Stimulated activated CD8-positive, alpha-beta memory T cell treated with anti-CD3 and anti-CD28 coated beads, Interleukin-12 subunit alpha, Interleukin-12 subunit beta, amount 100 ng/mL, for 4 hours (primary cell): ENCODE results near the gene AGBL4.
"Not testable (repeated sequence)": the region's sequence is repeated elsewhere in the genome, so short reads cannot be mapped to it uniquely, and the experiment has no call there.

Experiments used
- DNase-seq: peaks from one replicate; pipeline ENCODE4 v3.0.0-alpha.2; 2020; ENCODE audit warnings: low read depth

The AGBL4 gene

GRCh38 chr1:49306507-49307070 lies 717.2 kb downstream of the AGBL4 start:
- no peak for DNase-seq

GRCh38 chr1:49302400-49302799 lies 721.4 kb downstream of the AGBL4 start:
- not testable (repeated sequence) for DNase-seq

GRCh38 chr1:49298304-49298703 lies 725.5 kb downstream of the AGBL4 start:
- no peak for DNase-seq

GRCh38 chr1:49297783-49298182 lies 726.0 kb downstream of the AGBL4 start:
- no peak for DNase-seq

GRCh38 chr1:49294539-49294938 lies 729.2 kb downstream of the AGBL4 start:
- DNase-seq = no peak

- DNase-seq = no peak
Observed at GRCh38 chr1:49293016-49293415, 730.7 kb downstream of the AGBL4 start.

GRCh38 chr1:49257211-49258049 lies 766.3 kb downstream of the AGBL4 start:
- not testable (repeated sequence) for DNase-seq

GRCh38 chr1:49252917-49253316 lies 770.8 kb downstream of the AGBL4 start:
- no peak for DNase-seq

- no peak for DNase-seq
Observed at GRCh38 chr1:49251019-49251784, 772.6 kb downstream of the AGBL4 start.

GRCh38 chr1:49240709-49241221 lies 783.0 kb downstream of the AGBL4 start:
- no peak for DNase-seq

- DNase-seq = no peak
Observed at GRCh38 chr1:49234988-49235387, 788.8 kb downstream of the AGBL4 start.

- no peak for DNase-seq
Observed at GRCh38 chr1:49229555-49229954, 794.2 kb downstream of the AGBL4 start.

- no peak for DNase-seq
Observed at GRCh38 chr1:49226758-49227157, 797.0 kb downstream of the AGBL4 start.

- no peak for DNase-seq
Observed at GRCh38 chr1:49225464-49225863, 798.3 kb downstream of the AGBL4 start.

- DNase-seq = no peak
Observed at GRCh38 chr1:49213301-49213700, 810.5 kb downstream of the AGBL4 start.

- no peak for DNase-seq
Observed at GRCh38 chr1:49208712-49209111, 815.0 kb downstream of the AGBL4 start.

GRCh38 chr1:49204720-49205119 lies 819.0 kb downstream of the AGBL4 start:
- no peak for DNase-seq

GRCh38 chr1:49200738-49201137 lies 823.0 kb downstream of the AGBL4 start:
- DNase-seq = no peak

- no peak for DNase-seq
Observed at GRCh38 chr1:49199564-49199963, 824.2 kb downstream of the AGBL4 start.

- DNase-seq = no peak
Observed at GRCh38 chr1:49197081-49197480, 826.7 kb downstream of the AGBL4 start.

GRCh38 chr1:49190138-49190537 lies 833.6 kb downstream of the AGBL4 start:
- no peak for DNase-seq

- no peak for DNase-seq
Observed at GRCh38 chr1:49187056-49187455, 836.7 kb downstream of the AGBL4 start.
